ENCODE results near the gene P3H1. TPM values are rescaled to one million over a fixed set of nuclear protein-coding genes. Genes with fewer than 3 reads are reported as not detected.
"Not testable (repeated sequence)": the region's sequence is repeated elsewhere in the genome, so short reads cannot be mapped to it uniquely, and the experiment has no call there.

The P3H1 gene, protein sequence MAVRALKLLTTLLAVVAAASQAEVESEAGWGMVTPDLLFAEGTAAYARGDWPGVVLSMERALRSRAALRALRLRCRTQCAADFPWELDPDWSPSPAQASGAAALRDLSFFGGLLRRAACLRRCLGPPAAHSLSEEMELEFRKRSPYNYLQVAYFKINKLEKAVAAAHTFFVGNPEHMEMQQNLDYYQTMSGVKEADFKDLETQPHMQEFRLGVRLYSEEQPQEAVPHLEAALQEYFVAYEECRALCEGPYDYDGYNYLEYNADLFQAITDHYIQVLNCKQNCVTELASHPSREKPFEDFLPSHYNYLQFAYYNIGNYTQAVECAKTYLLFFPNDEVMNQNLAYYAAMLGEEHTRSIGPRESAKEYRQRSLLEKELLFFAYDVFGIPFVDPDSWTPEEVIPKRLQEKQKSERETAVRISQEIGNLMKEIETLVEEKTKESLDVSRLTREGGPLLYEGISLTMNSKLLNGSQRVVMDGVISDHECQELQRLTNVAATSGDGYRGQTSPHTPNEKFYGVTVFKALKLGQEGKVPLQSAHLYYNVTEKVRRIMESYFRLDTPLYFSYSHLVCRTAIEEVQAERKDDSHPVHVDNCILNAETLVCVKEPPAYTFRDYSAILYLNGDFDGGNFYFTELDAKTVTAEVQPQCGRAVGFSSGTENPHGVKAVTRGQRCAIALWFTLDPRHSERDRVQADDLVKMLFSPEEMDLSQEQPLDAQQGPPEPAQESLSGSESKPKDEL
- 53.0 and 57.3 TPM in 2 replicates for total RNA-seq
- polyA plus RNA-seq (2012): 139 TPM

DNA sequence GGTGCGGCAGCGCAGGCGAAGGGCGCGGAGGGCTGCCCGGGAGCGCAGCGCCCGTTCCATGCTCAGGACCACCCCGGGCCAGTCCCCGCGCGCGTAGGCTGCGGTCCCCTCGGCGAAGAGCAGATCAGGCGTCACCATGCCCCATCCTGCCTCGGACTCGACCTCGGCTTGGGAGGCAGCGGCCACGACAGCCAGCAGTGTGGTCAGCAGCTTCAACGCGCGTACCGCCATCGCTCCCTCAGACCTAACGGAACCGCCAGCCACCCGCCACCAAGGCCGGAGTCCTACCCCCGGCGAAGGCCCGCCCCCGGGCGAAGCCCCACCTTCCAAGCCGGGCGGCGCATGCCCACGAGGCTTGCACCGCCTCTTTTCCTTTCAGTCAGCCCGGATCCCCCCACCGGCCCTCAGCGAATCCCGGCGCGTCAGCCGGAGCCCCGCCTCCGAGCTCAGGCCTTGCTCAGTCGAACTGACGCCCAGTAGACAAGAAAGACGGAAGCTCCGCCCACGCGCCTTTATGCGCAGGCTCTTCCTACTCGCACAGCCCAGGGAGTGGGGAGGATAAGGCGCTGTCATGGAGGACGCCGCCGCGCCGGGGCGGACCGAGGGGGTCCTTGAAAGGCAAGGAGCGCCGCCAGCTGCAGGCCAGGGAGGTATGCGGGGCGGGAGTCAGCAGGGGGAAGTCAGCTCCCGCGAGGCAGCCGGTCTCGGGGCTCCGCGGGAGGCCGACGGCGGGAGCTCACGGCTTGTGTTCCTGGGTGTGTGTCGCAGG is at the start of gene P3H1, which contains the start of gene C1orf50:
TSS of gene P3H1 (minus strand) at position 288 of the 769 bp plus-strand sequence. CDS start at position 231, 57 bp downstream.
TSS of gene C1orf50 (plus strand) at position 509 of the 769 bp plus-strand sequence. CDS start at position 572, 63 bp downstream.
- peak; percentile 100 for DNase-seq (ENCODE audit: low read depth)

DNA sequence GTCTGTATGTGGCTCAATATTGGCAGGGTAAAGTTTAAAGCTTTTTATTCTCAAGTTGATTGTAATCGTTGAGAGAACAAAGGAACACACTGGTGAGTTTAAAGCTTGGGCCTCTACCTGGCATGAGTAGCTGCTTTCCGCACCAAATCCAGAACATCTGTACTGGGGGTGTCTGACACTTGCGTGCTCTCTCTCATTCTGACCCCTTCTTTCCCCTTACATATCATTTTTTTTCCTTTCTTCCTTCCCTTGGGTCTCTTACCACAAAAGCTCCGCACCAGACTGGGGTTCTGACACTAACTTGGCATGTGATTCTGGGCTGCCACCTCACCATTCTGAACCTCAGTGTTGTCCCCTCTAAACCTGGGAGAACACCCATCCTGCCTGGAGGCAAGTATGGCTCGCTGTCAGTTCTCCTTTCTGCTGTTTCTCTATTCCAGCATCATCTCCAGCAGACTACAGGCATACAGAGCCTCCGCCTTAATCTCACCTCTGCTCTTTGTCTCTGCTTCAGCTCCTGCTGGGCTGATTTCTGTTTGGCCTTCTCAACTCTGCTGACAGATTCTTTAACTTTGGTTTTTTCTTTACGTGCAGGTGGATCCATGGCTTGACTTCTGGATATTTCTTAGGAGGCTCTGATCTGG is 49.2 kb upstream of the P3H1 start:
- DNase-seq (ENCODE audit: low read depth): no peak

DNA sequence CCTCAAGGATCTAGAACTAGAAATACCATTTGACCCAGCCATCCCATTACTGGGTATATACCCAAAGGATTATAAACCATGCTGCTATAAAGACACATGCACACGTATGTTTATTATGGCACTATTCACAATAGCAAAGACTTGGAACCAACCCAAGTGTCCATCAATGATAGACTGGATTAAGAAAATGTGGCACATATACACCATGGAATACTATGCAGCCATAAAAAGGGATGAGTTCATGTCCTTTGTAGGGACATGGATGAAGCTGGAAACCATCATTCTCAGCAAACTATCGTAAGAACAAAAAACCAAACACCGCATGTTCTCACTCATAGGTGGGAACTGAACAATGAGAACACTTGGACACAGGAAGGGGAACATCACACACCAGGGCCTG is 48.0 kb upstream of the P3H1 start:
- not testable (repeated sequence) for DNase-seq (ENCODE audit: low read depth)

DNA sequence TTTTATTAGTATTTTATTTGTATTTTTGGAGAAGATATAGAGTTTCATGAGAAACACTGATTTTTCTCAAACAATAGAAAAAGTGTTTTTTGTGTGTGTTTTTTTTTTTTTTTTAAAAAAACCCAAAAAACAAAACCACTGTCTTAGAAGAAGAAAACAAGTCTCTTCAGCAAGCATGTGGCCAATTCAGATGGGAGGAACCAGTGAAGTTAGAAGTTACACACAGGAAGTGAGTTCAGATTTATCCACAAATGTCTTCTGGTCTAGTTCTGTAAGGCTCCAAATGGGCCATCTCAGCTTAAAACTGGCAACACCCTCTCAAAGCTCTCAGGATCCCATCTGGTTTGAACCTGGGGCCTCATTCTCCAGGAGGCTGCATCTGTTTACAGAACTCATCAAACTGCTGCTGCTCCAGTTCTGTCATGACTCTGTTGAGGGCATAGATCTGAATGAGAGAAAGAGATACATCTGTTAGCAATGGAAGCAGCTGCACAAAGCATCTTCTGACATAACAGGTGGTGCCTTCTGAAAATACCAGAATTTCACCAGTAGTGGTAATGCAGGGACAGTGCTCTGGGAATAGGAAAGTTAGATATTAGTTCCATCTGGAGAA is 40.3 kb upstream of the P3H1 start:
- peak; percentile 91 for DNase-seq (ENCODE audit: low read depth)

DNA sequence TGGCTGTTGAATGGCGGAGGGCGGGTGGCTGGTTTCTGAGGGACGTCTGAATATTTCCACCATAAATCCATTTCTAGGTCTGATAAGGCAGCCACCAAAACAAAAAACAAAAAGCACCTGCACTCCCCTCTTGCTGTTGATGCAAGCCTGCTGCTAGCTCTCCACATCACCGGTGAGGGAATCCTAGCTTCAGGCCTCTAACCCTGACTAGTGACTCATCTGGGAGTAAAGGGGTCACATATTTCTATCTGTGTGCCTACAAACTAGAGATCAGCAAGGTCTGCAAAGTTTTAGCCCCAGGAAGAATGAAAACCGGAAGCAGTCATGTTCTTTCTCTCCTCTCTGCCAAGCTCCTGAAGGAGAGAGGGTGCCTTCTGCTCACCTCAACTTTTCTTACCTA is 39.8 kb upstream of the P3H1 start:
- peak; percentile 56 for DNase-seq (ENCODE audit: low read depth)

DNA sequence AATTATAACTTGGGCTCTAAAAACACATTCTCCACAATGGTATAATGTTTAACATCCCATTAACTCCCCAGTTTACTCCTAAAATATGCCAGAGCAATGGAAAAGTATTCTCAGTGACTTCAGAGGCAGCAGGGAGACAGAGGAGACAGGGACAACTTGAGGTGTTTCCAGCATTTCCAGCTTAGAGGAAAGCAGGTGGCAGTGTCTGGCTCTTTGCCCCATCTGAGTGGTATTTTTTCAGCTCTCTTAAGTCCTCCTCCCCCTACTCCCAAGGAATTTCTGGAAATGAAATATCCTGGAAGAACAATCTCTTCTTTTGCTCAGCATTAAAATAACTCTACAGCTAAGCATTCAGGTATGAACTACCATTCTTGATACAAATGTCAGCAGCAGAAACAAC is 39.3 kb upstream of the P3H1 start:
- DNase-seq (ENCODE audit: low read depth): peak; percentile 57

DNA sequence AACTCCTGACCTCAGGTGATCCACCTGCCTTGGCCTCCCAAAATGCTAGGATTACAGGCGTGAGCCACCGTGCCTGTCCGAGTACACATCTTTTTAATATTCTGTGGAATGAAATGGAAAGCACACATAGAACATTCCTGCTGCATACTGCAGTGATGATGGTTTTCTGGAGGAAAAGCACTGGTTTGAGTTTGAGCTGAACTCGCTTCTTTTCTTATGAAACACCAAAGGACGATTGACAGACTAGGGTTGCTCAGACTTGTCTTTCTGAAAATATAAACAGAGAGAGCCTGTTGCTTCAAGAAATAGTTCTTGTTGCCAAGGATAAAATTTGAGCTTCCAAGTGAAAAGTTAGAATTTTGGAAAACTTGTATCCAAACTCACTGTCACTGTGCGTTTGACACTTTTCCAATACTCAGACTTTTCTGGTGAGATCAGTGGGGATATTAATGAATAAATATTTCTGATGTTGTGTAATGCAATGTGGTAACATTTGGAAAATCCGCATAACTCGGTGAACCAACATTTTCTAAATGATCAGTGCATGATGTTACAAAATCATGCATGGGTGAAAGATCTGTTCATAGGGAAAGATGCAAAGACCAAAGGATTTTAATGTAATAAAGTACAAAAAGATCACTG is 35.1 kb upstream of the P3H1 start:
- peak; percentile 48 for DNase-seq (ENCODE audit: low read depth)

DNA sequence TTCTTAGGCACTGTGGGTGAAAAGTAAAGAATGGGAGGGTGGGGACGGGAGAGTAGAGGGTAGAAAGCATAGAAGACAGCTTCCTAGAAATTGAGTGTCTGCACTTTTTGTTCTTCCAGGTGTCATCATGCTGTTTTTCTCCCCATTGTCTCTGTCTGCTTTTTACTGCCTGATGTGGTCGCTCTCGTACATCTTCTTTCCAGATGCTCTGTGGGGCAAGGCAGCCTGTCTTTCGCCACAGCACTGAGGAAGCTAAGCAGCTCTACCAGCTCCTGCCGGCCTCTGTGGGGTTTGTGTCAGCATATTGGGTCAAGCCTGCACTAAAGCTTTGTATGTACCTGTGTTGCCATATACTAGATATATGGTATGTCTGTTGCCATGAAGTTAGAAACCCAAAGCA is 31.2 kb upstream of the P3H1 start:
- DNase-seq (ENCODE audit: low read depth): no peak

DNA sequence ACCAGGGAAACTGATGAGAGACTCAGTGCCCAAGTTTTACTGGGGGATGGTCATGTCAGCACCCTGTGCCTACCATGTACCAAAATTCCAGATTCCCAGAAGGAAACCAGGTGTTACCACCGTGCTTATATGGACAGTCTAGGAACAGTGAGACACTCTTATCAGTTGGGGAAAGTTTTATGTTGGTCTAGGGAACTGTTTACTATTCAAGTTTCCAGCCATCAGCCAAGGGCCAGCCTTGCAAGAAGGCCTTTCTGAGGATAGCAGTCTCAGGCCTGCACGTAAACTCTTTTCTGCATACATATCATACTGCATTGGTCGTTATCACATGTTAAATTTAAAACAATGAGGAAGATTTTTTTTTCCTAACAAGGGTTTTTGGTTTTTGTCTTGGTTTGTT is 30.6 kb upstream of the P3H1 start:
- no peak for DNase-seq (ENCODE audit: low read depth)

DNA sequence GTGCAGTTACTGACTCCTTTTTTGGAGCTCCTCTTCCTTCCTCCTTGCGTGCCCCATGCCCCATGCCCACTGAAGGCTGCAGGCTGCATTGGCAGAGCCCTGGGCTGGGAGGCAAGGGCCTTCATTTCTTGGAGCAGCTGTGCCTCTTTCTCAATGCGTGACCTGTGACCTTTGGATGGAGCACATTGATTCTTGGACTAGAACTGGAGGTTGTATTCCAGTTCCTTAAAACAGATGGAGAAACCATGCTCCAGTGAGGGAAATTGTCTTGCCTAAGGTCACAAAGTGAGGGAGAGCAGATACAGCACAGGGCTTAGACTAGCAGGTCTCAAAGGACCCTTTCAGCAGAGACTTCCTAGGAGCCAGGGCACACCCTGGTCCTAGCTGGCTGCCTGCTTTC is 27.0 kb upstream of the P3H1 start:
- no peak for DNase-seq (ENCODE audit: low read depth)

DNA sequence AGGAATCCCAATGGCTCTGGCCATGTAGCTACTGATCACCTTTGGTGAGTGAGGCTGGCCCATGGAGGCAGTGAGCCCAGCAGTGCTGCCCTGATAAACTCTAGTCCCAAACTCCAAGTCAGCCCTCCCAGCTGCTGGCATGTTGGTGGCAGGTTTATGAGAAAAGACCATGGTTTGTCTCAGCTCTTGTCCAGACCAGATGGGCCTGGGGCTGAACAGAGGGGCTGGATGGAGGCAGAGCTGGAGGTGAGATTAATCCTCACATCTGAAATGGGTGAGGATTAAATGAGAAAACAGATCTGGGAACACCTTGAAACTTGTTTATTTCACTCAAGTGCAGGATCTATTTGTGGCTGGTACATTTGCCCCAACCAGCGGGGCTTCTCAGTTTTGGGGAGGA is 21.2 kb upstream of the P3H1 start:
- DNase-seq (ENCODE audit: low read depth): no peak

DNA sequence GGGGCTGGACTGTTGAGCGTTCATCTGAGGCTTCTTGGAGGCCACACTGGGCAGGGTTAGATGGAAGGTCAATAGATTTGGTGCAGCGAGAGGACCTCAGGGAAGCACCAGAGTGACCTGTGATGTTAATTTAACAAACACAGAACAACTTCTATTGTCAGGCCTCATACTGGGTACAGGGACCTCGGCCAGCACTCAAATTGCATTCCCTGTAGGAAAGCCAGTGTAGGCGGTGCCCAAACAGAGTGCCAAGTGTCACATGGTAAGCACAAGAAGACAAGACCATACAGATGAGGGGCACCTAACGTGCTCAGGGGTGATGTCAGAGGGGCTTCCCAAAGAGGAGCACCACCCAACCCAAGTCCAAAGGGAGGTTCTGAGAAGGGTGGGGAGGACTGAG is 19.3 kb upstream of the P3H1 start:
- no peak for DNase-seq (ENCODE audit: low read depth)

DNA sequence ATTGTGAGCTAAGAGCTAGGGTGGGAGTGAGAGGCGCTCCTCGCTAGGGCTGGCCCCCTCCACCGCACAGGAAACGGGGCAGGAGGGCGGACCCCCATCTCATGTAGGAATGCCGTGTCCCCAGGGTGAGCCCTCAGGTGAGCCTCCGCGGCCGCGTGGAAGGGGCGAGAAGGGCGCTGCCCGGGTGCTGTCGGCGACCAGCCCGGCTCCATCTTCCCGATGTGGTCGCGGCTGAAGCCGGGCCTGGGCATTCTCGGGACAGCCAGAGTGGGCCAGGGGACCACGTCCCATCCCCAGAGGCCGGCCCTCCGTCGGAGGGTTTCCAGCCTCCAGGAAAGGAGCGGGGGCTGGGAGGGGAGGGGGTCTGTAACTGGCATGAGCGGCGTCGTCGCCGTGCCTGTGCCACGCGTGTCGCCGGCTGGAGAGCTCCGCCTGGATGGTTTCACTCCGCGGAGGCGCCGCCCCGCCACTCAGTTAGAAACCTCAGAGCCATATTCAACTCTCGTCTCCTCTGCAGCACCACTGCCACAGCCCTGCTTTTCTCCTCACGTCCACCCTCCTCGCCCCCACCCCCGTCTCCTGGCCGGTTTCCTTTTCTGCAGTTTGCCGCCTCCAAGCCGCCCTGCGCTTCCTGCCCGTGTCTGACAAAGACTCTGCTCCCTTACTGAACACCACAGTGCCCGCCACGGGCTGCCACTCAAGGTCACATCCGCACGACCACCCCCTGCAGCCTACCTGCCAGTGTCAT is 18.3 kb upstream of the P3H1 start, which contains the start of gene TMEM269:
TSS of gene TMEM269 (plus strand) at position 46 of the 748 bp plus-strand sequence. CDS start 4,903 bp downstream, outside the sequence.
- DNase-seq (ENCODE audit: low read depth): no peak

DNA sequence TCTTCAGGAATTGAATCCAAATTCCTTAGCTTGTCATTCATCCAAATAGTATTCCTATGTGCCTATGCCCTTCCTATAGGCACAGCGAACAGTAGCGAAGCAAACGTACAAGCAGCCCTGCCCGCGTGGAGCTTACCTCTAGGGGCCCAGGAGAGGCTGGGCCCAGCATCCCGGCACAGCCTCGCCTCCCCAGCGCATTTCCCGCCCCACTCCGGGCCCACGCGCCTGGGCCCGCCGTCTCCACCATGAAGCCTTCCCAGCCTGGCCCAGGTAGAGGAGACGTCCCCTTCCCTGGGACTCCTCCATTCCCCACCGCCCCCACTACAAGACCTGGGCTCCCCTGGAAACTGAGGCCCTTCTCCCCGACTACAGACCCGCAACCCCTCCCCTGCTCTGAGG is 17.7 kb upstream of the P3H1 start:
- DNase-seq (ENCODE audit: low read depth): no peak

DNA sequence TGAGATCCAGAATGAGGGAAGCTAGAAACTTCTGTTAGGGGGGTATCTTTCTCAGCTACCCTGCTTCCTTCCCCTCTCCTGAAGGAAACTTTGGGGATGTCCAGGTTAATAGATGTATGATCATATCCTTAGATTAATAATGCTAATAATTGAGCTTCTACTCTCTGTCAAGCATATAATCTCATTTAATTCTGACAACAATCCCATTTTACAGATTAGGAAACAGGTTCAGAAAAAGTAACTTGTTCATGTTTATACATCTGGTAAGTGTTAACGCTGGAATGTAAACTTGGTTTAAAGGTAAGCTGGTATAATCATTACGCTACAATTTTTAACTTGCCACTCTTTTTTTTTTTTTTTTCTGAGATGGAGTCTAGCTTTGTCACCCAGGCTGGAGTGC is 16.3 kb upstream of the P3H1 start:
- DNase-seq (ENCODE audit: low read depth): no peak

DNA sequence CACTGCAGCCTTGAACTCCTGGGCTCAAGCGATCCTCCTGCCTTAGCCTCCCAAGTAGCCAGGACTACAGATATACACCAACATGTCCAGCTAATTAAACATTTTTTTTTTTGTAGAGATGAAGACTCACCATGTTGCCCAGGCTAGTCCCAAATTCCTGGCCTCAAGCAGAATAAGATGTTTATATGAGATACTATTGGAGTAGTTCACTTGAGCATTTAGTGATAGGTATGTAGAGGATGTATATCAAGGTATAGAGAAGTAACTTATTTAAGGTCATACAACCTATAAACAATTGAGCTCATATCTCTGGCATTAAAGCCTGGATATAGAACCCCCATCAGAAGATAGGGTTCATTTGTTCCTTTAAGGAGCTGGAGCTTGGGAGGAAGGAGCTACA is 13.3 kb upstream of the P3H1 start:
- no peak for DNase-seq (ENCODE audit: low read depth)

DNA sequence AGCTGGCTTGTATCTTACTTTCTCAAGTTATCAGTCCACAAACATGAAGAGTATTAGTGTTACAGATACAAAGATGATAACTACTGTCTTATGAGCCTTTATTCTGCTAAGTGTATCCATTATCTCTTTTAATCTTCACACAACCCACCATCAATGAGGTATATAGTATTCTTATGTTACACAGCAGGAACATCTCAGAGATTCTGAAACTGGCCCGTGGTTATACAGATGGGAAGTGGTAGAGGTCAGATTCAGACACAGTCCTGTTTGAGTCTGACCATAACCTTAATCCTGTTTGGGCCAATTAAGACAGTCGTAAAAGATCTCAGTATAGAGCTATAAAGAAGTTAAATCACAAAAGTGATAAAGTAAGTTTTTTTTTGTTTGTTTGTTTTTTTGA is 12.9 kb upstream of the P3H1 start:
- no peak for DNase-seq (ENCODE audit: low read depth)

DNA sequence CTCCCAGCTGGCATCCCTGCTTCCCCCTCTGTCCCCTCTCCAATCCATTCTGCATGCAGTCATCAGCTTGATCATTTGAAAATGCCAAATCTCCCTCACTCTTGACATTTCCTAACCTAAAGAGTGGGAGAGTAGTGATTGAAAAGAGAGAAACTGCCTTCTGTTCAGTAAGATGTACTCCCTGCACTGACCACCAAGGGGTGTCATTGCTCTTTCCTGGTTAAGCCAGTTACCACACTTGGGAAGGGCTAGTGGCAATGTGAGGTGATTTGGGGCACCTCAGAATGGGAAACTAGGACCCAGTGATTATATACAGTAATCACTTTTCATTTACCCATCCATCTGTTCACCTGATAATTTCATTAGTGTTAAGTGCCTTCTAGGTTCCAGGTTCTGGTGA is 11.0 kb upstream of the P3H1 start:
- peak; percentile 55 for DNase-seq (ENCODE audit: low read depth)

DNA sequence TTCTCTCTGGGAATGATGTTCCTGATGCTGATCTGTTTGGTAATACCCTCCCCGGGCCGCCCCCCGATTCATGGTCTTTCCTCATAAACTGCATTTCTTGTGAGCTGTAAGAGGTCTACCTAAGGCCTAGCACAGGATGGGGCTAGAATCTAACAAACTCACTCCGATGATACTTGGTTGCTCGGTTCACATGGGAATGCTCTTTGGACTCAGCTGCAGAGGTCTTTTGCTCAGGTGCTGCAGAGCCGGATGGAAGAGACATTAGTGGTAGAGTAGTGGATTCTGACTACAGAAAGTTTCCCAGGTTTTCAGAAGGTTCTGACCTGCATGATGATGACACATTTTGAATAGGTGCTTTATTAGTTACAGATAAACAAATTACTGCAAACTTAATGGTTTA is 9.7 kb upstream of the P3H1 start:
- no peak for DNase-seq (ENCODE audit: low read depth)
